ENCODE data around the gene SLC16A9. TPM values are rescaled to one million over a fixed set of nuclear protein-coding genes. Genes with fewer than 3 reads are reported as not detected.

Gene SLC16A9
- total and polyA plus RNA-seq, 4 donors, result 0.70 to 6.0 (median 1.9) TPM

GRCh38 chr10:59677253-59677831, 32.3 kb downstream of the SLC16A9 start:
- peaks cover 0 to 3% (median 0%) of the 10 kb centered on the region in 4 donors for H3K36me3 ChIP-seq (ENCODE audit: control insufficient read depth in 4 of 4, insufficient read depth in 4 of 4, low read length in 4 of 4)
- 76 to 83% methylated on average over 5 of the region's 5 CpGs for WGBS, 2 donors
- DNase-seq, result no peak
- H3K4me3 ChIP-seq, result no peak overlapping the region
- no peak overlapping the region for H3K27ac ChIP-seq (ENCODE audit: low read depth in 1 of 2, low read length in 1 of 2)
- no peaks in the 10 kb centered on the region for H3K27me3 ChIP-seq (ENCODE audit: control insufficient read depth in 3 of 3, insufficient read depth in 3 of 3, low read length in 2 of 3)
- no peak for TF ChIP-seq CTCF (IDR thresholded peaks at IDR 0.05; ENCODE audit: control extremely low read depth, extremely low read depth)
- H3K9ac ChIP-seq (ENCODE audit: insufficient read depth in 1 of 2, low read length in 2 of 2), result no peak overlapping the region
- peaks cover 0 to 2% (median 0%) of the 10 kb centered on the region in 5 donors for H3K4me1 ChIP-seq (ENCODE audit: control insufficient read depth in 5 of 5, insufficient read depth in 5 of 5, low read length in 5 of 5)
- peaks cover 0 to 3% (median 0%) of the 10 kb centered on the region in 4 donors for H3K9me3 ChIP-seq (ENCODE audit: control insufficient read depth in 4 of 4, insufficient read depth in 3 of 4, low read length in 3 of 4)
- no peak for ATAC-seq (ENCODE audit: insufficient read depth, low FRiP score)

DNA sequence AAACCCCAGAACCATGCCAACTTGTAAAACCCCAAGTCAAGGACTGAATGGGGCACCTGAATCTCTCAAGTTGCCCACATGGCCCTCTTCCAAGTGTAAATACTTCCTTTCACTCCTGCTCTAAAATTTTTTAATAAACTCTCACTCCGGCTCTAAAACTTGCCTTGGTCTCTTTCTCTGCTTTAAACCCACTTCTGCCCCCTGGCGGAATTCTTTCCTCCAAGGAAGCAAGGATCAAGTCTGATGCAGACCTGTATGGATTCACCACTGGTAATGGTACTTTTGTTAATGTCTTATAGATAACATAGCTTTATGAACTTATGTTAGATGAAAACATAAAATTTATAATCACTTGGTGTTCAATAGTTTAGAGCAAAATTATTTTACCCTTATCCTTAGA, 33.8 kb downstream of the SLC16A9 start:
- WGBS, 2 donors, result 81 to 98% methylated on average over 2 of the region's 2 CpGs
- Histone ChIP-seq H3K27ac (ENCODE audit: low read depth in 1 of 2, low read length in 1 of 2) (no peak overlapping the region), H3K9me3 (ENCODE audit: control insufficient read depth in 4 of 4, insufficient read depth in 3 of 4, low read length in 3 of 4) (peaks cover 0 to 3% (median 0%) of the 10 kb centered on the region in 4 donors), H3K36me3 (ENCODE audit: control insufficient read depth in 4 of 4, insufficient read depth in 4 of 4, low read length in 4 of 4) (no peaks in the 10 kb centered on the region), H3K27me3 (ENCODE audit: control insufficient read depth in 3 of 3, insufficient read depth in 3 of 3, low read length in 2 of 3) (no peaks in the 10 kb centered on the region), H3K4me3 (no peak overlapping the region), H3K4me1 (ENCODE audit: control insufficient read depth in 5 of 5, insufficient read depth in 5 of 5, low read length in 5 of 5) (peaks cover 0 to 2% (median 0%) of the 10 kb centered on the region in 5 donors), H3K9ac (ENCODE audit: insufficient read depth in 1 of 2, low read length in 2 of 2) (no peak overlapping the region)
- DNase-seq (no peak), ATAC-seq (ENCODE audit: insufficient read depth, low FRiP score) (no peak)
- TF ChIP-seq CTCF (IDR thresholded peaks at IDR 0.05; ENCODE audit: control extremely low read depth, extremely low read depth), result no peak

DNA sequence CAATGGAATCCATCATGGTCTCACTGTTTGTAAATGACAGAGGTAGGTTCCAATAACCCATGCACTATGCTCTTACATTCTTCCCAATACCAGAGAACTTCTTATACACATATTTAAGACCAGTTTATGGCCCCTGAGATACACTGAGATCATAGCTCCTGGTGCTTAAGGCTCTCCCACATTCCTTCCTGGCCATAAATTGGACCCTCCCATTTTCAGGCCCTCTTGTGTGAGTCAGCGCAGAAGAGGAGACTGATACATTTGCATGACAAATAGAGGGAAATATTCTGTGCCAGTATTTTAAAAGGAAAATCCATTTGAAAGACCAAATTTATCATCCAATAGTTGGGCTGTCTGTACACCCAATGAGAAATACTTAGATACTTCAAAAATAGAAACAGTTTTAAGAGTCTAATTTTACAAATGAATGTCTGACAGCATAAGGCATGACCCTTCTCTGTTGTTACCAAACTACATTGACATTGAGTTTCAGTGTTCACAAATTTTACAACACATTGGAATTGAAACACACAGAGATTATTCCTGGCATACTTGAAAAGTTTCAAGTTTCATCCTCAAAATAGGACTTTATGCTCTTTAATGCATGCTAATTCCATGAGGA, 35.3 kb downstream of the SLC16A9 start:
- ATAC-seq (ENCODE audit: insufficient read depth, low FRiP score) (no peak), DNase-seq (no peak)
- H3K27me3 ChIP-seq (ENCODE audit: control insufficient read depth in 3 of 3, insufficient read depth in 3 of 3, low read length in 2 of 3), result no peaks in the 10 kb centered on the region
- H3K9ac ChIP-seq (ENCODE audit: insufficient read depth in 1 of 2, low read length in 2 of 2), result no peak overlapping the region
- H3K4me1 ChIP-seq (ENCODE audit: control insufficient read depth in 5 of 5, insufficient read depth in 5 of 5, low read length in 5 of 5), result peaks cover 0 to 2% (median 0%) of the 10 kb centered on the region in 5 donors
- H3K27ac ChIP-seq (ENCODE audit: low read depth in 1 of 2, low read length in 1 of 2), result no peak overlapping the region
- H3K4me3 ChIP-seq, result no peak overlapping the region
- H3K9me3 ChIP-seq (ENCODE audit: control insufficient read depth in 4 of 4, insufficient read depth in 3 of 4, low read length in 3 of 4), result peaks cover 0 to 3% (median 0%) of the 10 kb centered on the region in 4 donors
- peaks cover 0 to 4% (median 0%) of the 10 kb centered on the region in 4 donors for H3K36me3 ChIP-seq (ENCODE audit: control insufficient read depth in 4 of 4, insufficient read depth in 4 of 4, low read length in 4 of 4)
- 79 to 94% methylated on average over 1 of the region's 1 CpG for WGBS, 2 donors
- no peak for TF ChIP-seq CTCF (IDR thresholded peaks at IDR 0.05; ENCODE audit: control extremely low read depth, extremely low read depth)

All from lung (tissue), 12 donors.